RWPE1 (cell line): Measurements from ENCODE around the gene TNFRSF6B.

Source experiments
- CTCF ChIA-PET: fragments of 350-600 bp; sonication (Branson Sonifier 250); formaldehyde crosslinking; extraction: SDS; loops from one replicate; lab custom pipeline; 2021; lab: Yijun Ruan, JAX
- POLR2A ChIA-PET: fragments of 400-600 bp; formaldehyde crosslinking; extraction: SDS; loops from one replicate; lab custom pipeline; 2020; ENCODE audit warnings: antibody characterized with exemption; ENCODE audit not compliant: low non-redundant PET; lab: Yijun Ruan, JAX
- DNase-seq: peaks from one replicate; pipeline ENCODE4 v3.0.0; 2012; ENCODE audit warnings: low spot score
- H3K27ac ChIP-seq: fragments of 450-650 bp; 2 replicates; pipeline ENCODE4 v1.5.1; 2017
- CTCF ChIP-seq: fragments of 450-650 bp; conservative IDR thresholded peaks from 2 replicates; pipeline ENCODE4 v1.5.1; 2017; ENCODE audit warnings: low read depth, mild to moderate bottlenecking

The TNFRSF6B gene

GRCh38 chr20:63681609-63682142 lies 14.8 kb upstream of the TNFRSF6B start:
- DNase-seq = no peak
- peak overlapping the region; percentile 89 for H3K27ac ChIP-seq
- ChIA-PET CTCF (interaction anchor here (0.5 to 1.3 kb wide), 4 partner anchors 37 to 359 kb away, joined by 3 to 5 read pairs (median 4); partner anchors contain the start of gene PTK6), POLR2A (interaction anchor here (0.7 to 1.8 kb wide), 4 partner anchors 17 to 145 kb away, joined by 3 to 8 read pairs (median 4); partner anchors contain the start of genes GMEB2 and PTK6)
- TF ChIP-seq CTCF = no peak

GRCh38 chr20:63682384-63683139 lies 13.9 kb upstream of the TNFRSF6B start:
- CTCF ChIA-PET = interaction anchor here (0.6 to 1.3 kb wide), 6 partner anchors 16 to 292 kb away, joined by 4 to 6 read pairs (median 4); partner anchors contain the start of gene PTK6
- peak; percentile 99 for DNase-seq
- no peak for TF ChIP-seq CTCF
- POLR2A ChIA-PET = interaction anchor here (0.7 to 1.8 kb wide), 9 partner anchors 10 to 146 kb away, joined by 3 to 8 read pairs (median 3); partner anchors contain the start of genes GMEB2 and PTK6
- H3K27ac ChIP-seq = peak overlapping the region; percentile 89

DNA sequence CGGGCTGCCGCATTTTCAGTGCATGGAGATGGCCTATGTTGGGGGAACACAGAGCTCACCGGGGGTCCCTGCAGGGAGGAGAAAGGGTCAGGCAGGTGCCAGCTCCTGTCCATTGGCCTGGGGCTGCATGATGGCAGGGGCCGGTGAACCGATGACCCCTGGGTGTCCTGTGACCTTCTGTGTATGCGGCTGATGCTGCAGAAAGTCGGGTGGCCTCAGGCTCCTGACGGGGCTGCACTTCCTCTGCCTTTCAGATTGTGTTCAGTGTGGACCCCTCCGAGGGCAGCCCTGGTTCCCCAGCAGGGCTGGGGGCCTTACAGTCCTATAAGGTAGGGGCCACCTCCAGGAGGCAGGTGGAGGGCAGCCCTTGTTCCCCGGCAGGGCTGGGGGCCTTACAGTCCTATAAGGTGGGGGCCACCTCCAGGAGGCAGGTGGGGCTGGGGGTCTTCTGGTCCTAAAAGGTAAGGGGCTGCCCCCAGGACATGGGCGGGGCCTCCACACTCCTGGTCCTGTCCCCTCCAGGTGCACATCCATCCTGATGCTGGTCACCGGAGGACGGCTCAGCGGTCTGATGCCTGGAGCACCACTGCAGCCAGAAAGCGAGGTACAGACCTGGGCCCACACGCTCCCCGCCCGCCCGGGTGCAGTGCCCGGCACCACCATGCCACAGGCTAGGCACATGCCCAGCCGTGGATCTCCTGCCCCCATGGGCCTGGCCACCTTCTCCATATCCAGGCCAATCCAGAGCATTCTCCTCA lies 11.0 kb upstream of the TNFRSF6B start:
- ChIA-PET POLR2A (no interaction called here), CTCF (interaction anchor here (0.6 kb wide), 1 partner anchor 53 kb away, joined by 3 read pairs; no protein-coding TSS in a partner anchor)
- DNase-seq = no peak
- H3K27ac ChIP-seq = peak overlapping the region; percentile 89
- TF ChIP-seq CTCF = no peak

GRCh38 chr20:63686094-63686491 lies 10.4 kb upstream of the TNFRSF6B start:
- no peak for TF ChIP-seq CTCF
- ChIA-PET POLR2A (no interaction called here), CTCF (interaction anchor here (0.6 kb wide), 1 partner anchor 54 kb away, joined by 3 read pairs; no protein-coding TSS in a partner anchor)
- H3K27ac ChIP-seq = peak overlapping the region; percentile 89
- DNase-seq = no peak

GRCh38 chr20:63686492-63687321 lies 9.7 kb upstream of the TNFRSF6B start:
- H3K27ac ChIP-seq = peak overlapping the region; percentile 89
- ChIA-PET CTCF (interaction anchor here (0.6 to 0.7 kb wide), 3 partner anchors 55 to 400 kb away, joined by 3 read pairs; no protein-coding TSS in a partner anchor), POLR2A (interaction anchor here (0.6 kb wide), 2 partner anchors 12 to 36 kb away, joined by 3 to 6 read pairs; no protein-coding TSS in a partner anchor)
- peak; percentile 76 for DNase-seq
- no peak for TF ChIP-seq CTCF
